ENCODE measurements around the gene GMPR2. TPM values are rescaled to one million over a fixed set of nuclear protein-coding genes. Genes with fewer than 3 reads are reported as not detected.
A peak's percentile ranks its signal among the peaks of the same experiment; 100 is the strongest.

The GMPR2 gene
- total and polyA plus RNA-seq, 2 of the 13 experiments (the other 11 are each of a cell fraction or from before 2014, with no cell fraction given): 210 to 273 TPM

GRCh38 chr14:24215495-24216344, 17.0 kb upstream of the GMPR2 start, which contains the start of gene MDP1 (continued):
- peak; percentile 93 for TF ChIP-seq KDM5A (IDR thresholded peaks at IDR 0.05; ENCODE audit: borderline replicate concordance, low read length)
- TF ChIP-seq EHMT2 (IDR thresholded peaks at IDR 0.05; ENCODE audit: borderline replicate concordance, low read depth, low read length): 0 out of 2 replicates have a peak, but pooled peaks have one; percentile 32
- TF ChIP-seq ZSCAN9 (CRISPR knock-in tag; IDR thresholded peaks at IDR 0.05; ENCODE audit: borderline replicate concordance): peak; percentile 97
- TF ChIP-seq ZNF800 (CRISPR knock-in tag; IDR thresholded peaks at IDR 0.05): peak; percentile 99
- TF ChIP-seq ADNP (CRISPR knock-in tag; IDR thresholded peaks at IDR 0.05): no peak
- TF ChIP-seq ZSCAN5A (CRISPR knock-in tag; IDR thresholded peaks at IDR 0.05; ENCODE audit: borderline replicate concordance): peak; percentile 98
- TF ChIP-seq TFDP1 (CRISPR knock-in tag; IDR thresholded peaks at IDR 0.05; ENCODE audit: borderline replicate concordance): peak; percentile 84
- peak; percentile 99 for TF ChIP-seq ZFP90 (CRISPR knock-in tag; IDR thresholded peaks at IDR 0.05; ENCODE audit: borderline replicate concordance)
- 0 out of 2 replicates have a peak, but pooled peaks have one; percentile 71 for TF ChIP-seq ZBTB33 (CRISPR knock-in tag; IDR thresholded peaks at IDR 0.05)
- TF ChIP-seq POLR2AphosphoS5 (IDR thresholded peaks at IDR 0.05; ENCODE audit: low read depth, low read length): peak; percentile 92
- 0 out of 2 replicates have a peak, but pooled peaks have one; percentile 35 for TF ChIP-seq SOX13 (IDR thresholded peaks at IDR 0.05)
- peak; percentile 80 to 85 for TF ChIP-seq SOX13 (CRISPR knock-in tag; conservative IDR thresholded peaks at IDR 0.05 in 1 of 2, IDR thresholded peaks at IDR 0.05 in 1 of 2)
- no peak for TF ChIP-seq HDAC6 (IDR thresholded peaks at IDR 0.05; ENCODE audit: low read depth, low read length)
- peak; percentile 96 for TF ChIP-seq MIXL1 (CRISPR knock-in tag; IDR thresholded peaks at IDR 0.05)
- peak; percentile 99 for TF ChIP-seq KAT7 (CRISPR knock-in tag; IDR thresholded peaks at IDR 0.05; ENCODE audit: borderline replicate concordance)
- no peak for TF ChIP-seq TCF7 (IDR thresholded peaks at IDR 0.05; ENCODE audit: low read depth)
- TF ChIP-seq TGIF2 (CRISPR knock-in tag; IDR thresholded peaks at IDR 0.05): peak; percentile 69; the same call in 1 of the 2 replicates
- TF ChIP-seq, protein P1, sequence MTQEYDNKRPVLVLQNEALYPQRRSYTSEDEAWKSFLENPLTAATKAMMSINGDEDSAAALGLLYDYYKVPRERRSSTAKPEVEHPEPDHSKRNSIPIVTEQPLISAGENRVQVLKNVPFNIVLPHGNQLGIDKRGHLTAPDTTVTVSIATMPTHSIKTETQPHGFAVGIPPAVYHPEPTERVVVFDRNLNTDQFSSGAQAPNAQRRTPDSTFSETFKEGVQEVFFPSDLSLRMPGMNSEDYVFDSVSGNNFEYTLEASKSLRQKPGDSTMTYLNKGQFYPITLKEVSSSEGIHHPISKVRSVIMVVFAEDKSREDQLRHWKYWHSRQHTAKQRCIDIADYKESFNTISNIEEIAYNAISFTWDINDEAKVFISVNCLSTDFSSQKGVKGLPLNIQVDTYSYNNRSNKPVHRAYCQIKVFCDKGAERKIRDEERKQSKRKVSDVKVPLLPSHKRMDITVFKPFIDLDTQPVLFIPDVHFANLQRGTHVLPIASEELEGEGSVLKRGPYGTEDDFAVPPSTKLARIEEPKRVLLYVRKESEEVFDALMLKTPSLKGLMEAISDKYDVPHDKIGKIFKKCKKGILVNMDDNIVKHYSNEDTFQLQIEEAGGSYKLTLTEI (CRISPR knock-in tag; conservative IDR thresholded peaks at IDR 0.05): no peak
- TF ChIP-seq FOXO4 (CRISPR knock-in tag; conservative IDR thresholded peaks at IDR 0.05): no peak
